ENCODE data around the gene SYNCRIP. TPM values are rescaled to one million over a fixed set of nuclear protein-coding genes. Genes with fewer than 3 reads are reported as not detected.

SYNCRIP gene
- total and polyA plus RNA-seq, 2 donors (not counting 1 experiment from before 2014, with no cell fraction given): 29.2 to 44.3 TPM

- H3K4me1 ChIP-seq (ENCODE audit: control insufficient read depth, extremely low read depth, insufficient read depth, low read length): no peaks in the 10 kb centered on the region
- no peak overlapping the region for H3K27ac ChIP-seq (ENCODE audit: insufficient read depth, low read length)
- H3K4me3 ChIP-seq (replicated peaks in 1 of 4; ENCODE audit: control extremely low read depth in 1 of 4, insufficient read depth in 1 of 4, low read depth in 3 of 4, low read length in 4 of 4): no peak overlapping the region
- peaks cover 3% of the 10 kb centered on the region for H3K36me3 ChIP-seq (ENCODE audit: control insufficient read depth, insufficient read depth, low read length)
- TF ChIP-seq EZH2 (IDR thresholded peaks at IDR 0.05; ENCODE audit: low read length, missing control alignments): no peak
- TF ChIP-seq, protein P1, sequence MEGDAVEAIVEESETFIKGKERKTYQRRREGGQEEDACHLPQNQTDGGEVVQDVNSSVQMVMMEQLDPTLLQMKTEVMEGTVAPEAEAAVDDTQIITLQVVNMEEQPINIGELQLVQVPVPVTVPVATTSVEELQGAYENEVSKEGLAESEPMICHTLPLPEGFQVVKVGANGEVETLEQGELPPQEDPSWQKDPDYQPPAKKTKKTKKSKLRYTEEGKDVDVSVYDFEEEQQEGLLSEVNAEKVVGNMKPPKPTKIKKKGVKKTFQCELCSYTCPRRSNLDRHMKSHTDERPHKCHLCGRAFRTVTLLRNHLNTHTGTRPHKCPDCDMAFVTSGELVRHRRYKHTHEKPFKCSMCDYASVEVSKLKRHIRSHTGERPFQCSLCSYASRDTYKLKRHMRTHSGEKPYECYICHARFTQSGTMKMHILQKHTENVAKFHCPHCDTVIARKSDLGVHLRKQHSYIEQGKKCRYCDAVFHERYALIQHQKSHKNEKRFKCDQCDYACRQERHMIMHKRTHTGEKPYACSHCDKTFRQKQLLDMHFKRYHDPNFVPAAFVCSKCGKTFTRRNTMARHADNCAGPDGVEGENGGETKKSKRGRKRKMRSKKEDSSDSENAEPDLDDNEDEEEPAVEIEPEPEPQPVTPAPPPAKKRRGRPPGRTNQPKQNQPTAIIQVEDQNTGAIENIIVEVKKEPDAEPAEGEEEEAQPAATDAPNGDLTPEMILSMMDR (conservative IDR thresholded peaks at IDR 0.05 in 1 of 2, IDR thresholded peaks at IDR 0.05 in 1 of 2; ENCODE audit: low read depth in 1 of 2, low read length in 2 of 2): no peak
- peaks cover 3% of the 10 kb centered on the region for H3K79me2 ChIP-seq (ENCODE audit: control insufficient read depth, insufficient read depth, low read length)
- no peaks in the 10 kb centered on the region for H4K20me1 ChIP-seq (ENCODE audit: control insufficient read depth, extremely low read depth, insufficient read depth, low read length)
- H2AFZ ChIP-seq (ENCODE audit: low read length): no peak overlapping the region
- no peak for DNase-seq (ENCODE audit: low read depth in 2 of 2)
- H3K9me3 ChIP-seq (ENCODE audit: control insufficient read depth, insufficient read depth, low read depth, low read length): no peaks in the 10 kb centered on the region
- no peaks in the 10 kb centered on the region for H3K27me3 ChIP-seq (ENCODE audit: control insufficient read depth, insufficient read depth, low read length)
- no peak overlapping the region for H3K4me2 ChIP-seq (ENCODE audit: extremely low read depth, insufficient read depth, low read length)
- H3K9ac ChIP-seq (ENCODE audit: insufficient read depth, low read length): no peak overlapping the region
These were observed 32.3 kb downstream of the SYNCRIP start for GRCh38 chr6:85610182-85610895.

DNA sequence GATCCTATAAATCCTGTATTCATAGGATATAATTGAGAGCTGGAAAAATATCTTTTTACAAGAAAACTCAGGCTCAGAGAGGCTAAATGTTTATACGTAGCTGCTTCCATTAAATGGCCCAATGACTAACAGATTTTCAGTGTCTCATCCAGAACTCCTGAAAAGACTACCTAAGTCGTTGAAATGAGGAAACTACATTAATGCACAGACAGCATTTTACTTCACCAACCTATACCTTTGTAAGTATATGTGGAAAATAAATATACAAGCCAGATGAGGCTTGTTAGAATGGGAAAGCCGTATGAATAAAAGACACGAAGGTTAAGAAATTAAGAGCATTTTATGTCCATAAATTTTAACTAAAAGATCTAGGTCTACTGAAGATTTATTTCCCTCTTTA lies 40.6 kb downstream of the SYNCRIP start:
- Histone ChIP-seq H3K27ac (ENCODE audit: insufficient read depth, low read length) (no peak overlapping the region), H3K9me3 (ENCODE audit: control insufficient read depth, insufficient read depth, low read depth, low read length) (no peaks in the 10 kb centered on the region), H3K4me1 (ENCODE audit: control insufficient read depth, extremely low read depth, insufficient read depth, low read length) (no peaks in the 10 kb centered on the region), H3K4me3 (replicated peaks in 1 of 4; ENCODE audit: control extremely low read depth in 1 of 4, insufficient read depth in 1 of 4, low read depth in 3 of 4, low read length in 4 of 4) (no peak overlapping the region), H4K20me1 (ENCODE audit: control insufficient read depth, extremely low read depth, insufficient read depth, low read length) (no peaks in the 10 kb centered on the region), H3K79me2 (ENCODE audit: control insufficient read depth, insufficient read depth, low read length) (no peaks in the 10 kb centered on the region), H2AFZ (ENCODE audit: low read length) (no peak overlapping the region), H3K27me3 (ENCODE audit: control insufficient read depth, insufficient read depth, low read length) (no peaks in the 10 kb centered on the region), H3K9ac (ENCODE audit: insufficient read depth, low read length) (no peak overlapping the region), H3K4me2 (ENCODE audit: extremely low read depth, insufficient read depth, low read length) (no peak overlapping the region), H3K36me3 (ENCODE audit: control insufficient read depth, insufficient read depth, low read length) (no peaks in the 10 kb centered on the region)
- TF ChIP-seq, protein P1 (conservative IDR thresholded peaks at IDR 0.05 in 1 of 2, IDR thresholded peaks at IDR 0.05 in 1 of 2; ENCODE audit: low read depth in 1 of 2, low read length in 2 of 2): no peak
- no peak for TF ChIP-seq EZH2 (IDR thresholded peaks at IDR 0.05; ENCODE audit: low read length, missing control alignments)
- no peak for DNase-seq (ENCODE audit: low read depth in 2 of 2)

- Histone ChIP-seq H3K9me3 (ENCODE audit: control insufficient read depth, insufficient read depth, low read depth, low read length) (no peaks in the 10 kb centered on the region), H3K4me2 (ENCODE audit: extremely low read depth, insufficient read depth, low read length) (no peak overlapping the region), H3K4me1 (ENCODE audit: control insufficient read depth, extremely low read depth, insufficient read depth, low read length) (no peaks in the 10 kb centered on the region), H3K79me2 (ENCODE audit: control insufficient read depth, insufficient read depth, low read length) (no peaks in the 10 kb centered on the region), H3K27ac (ENCODE audit: insufficient read depth, low read length) (no peak overlapping the region), H4K20me1 (ENCODE audit: control insufficient read depth, extremely low read depth, insufficient read depth, low read length) (no peaks in the 10 kb centered on the region), H3K9ac (ENCODE audit: insufficient read depth, low read length) (no peak overlapping the region), H3K36me3 (ENCODE audit: control insufficient read depth, insufficient read depth, low read length) (no peaks in the 10 kb centered on the region), H3K4me3 (replicated peaks in 1 of 4; ENCODE audit: control extremely low read depth in 1 of 4, insufficient read depth in 1 of 4, low read depth in 3 of 4, low read length in 4 of 4) (no peak overlapping the region), H2AFZ (ENCODE audit: low read length) (no peak overlapping the region), H3K27me3 (ENCODE audit: control insufficient read depth, insufficient read depth, low read length) (no peaks in the 10 kb centered on the region)
- TF ChIP-seq EZH2 (IDR thresholded peaks at IDR 0.05; ENCODE audit: low read length, missing control alignments): no peak
- TF ChIP-seq, protein P1 (conservative IDR thresholded peaks at IDR 0.05 in 1 of 2, IDR thresholded peaks at IDR 0.05 in 1 of 2; ENCODE audit: low read depth in 1 of 2, low read length in 2 of 2): no peak
- no peak for DNase-seq (ENCODE audit: low read depth in 2 of 2)
These were observed 41.9 kb downstream of the SYNCRIP start for GRCh38 chr6:85600713-85601313.

Measured in fibroblast of lung (primary cell).